ENCODE results near the gene CEP104.

The CEP104 gene

GRCh38 chr1:3895951-3896325, 38.9 kb upstream of the CEP104 start:
- Mint-ChIP-seq H3K4me1 (peaks cover 11% of the 10 kb centered on the region), H3K4me3 (peak overlapping the region; percentile 21 to 51 (median 39)), H3K9me3 (peaks cover 16% of the 10 kb centered on the region), H3K27me3 (ENCODE audit: low read depth) (no peaks in the 10 kb centered on the region), H3K36me3 (ENCODE audit: low read depth) (peaks cover 48% of the 10 kb centered on the region), H3K27ac (no peak overlapping the region)
- TF ChIP-seq CTCF (IDR thresholded peaks at IDR 0.05; ENCODE audit: unreplicated experiment in 3 of 3): no peak

GRCh38 chr1:3895279-3895950, 38.4 kb upstream of the CEP104 start:
- Mint-ChIP-seq H3K4me1 (peaks cover 11% of the 10 kb centered on the region), H3K27me3 (ENCODE audit: low read depth) (no peaks in the 10 kb centered on the region), H3K36me3 (ENCODE audit: low read depth) (peaks cover 53% of the 10 kb centered on the region), H3K9me3 (peaks cover 16% of the 10 kb centered on the region), H3K4me3 (peak overlapping the region; percentile 9 to 51 (median 21)), H3K27ac (no peak overlapping the region)
- no peak for TF ChIP-seq CTCF (IDR thresholded peaks at IDR 0.05; ENCODE audit: unreplicated experiment in 3 of 3)

GRCh38 chr1:3894626-3895278, 37.7 kb upstream of the CEP104 start:
- Mint-ChIP-seq H3K27ac (no peak overlapping the region), H3K4me1 (peaks cover 11% of the 10 kb centered on the region), H3K27me3 (ENCODE audit: low read depth) (no peaks in the 10 kb centered on the region), H3K36me3 (ENCODE audit: low read depth) (peaks cover 60% of the 10 kb centered on the region), H3K4me3 (no peak overlapping the region), H3K9me3 (peaks cover 16% of the 10 kb centered on the region)
- TF ChIP-seq CTCF (IDR thresholded peaks at IDR 0.05; ENCODE audit: unreplicated experiment in 3 of 3): no peak

- peaks cover 5% of the 10 kb centered on the region for H3K4me1 Mint-ChIP-seq
Observed at GRCh38 chr1:3893190-3893589, 36.2 kb upstream of the CEP104 start.

GRCh38 chr1:3892748-3893147, 35.7 kb upstream of the CEP104 start:
- Mint-ChIP-seq H3K4me1 (peaks cover 5% of the 10 kb centered on the region), H3K27me3 (ENCODE audit: low read depth) (no peaks in the 10 kb centered on the region), H3K9me3 (peaks cover 4% of the 10 kb centered on the region), H3K36me3 (ENCODE audit: low read depth) (peaks cover 63% of the 10 kb centered on the region), H3K4me3 (no peak overlapping the region), H3K27ac (no peak overlapping the region)
- no peak for TF ChIP-seq CTCF (IDR thresholded peaks at IDR 0.05; ENCODE audit: unreplicated experiment in 3 of 3)

More at GRCh38 chr1:3893190-3893589, 36.2 kb upstream of the CEP104 start:
- Mint-ChIP-seq H3K36me3 (ENCODE audit: low read depth) (peaks cover 63% of the 10 kb centered on the region), H3K4me3 (no peak overlapping the region), H3K27ac (no peak overlapping the region), H3K9me3 (peaks cover 9% of the 10 kb centered on the region), H3K27me3 (ENCODE audit: low read depth) (no peaks in the 10 kb centered on the region)
- TF ChIP-seq CTCF (IDR thresholded peaks at IDR 0.05; ENCODE audit: unreplicated experiment in 3 of 3): no peak

Data from nephron (organoid).